Natural killer cell (primary cell): ENCODE measurements around the gene ADRA2B. TPM values are rescaled to one million over a fixed set of nuclear protein-coding genes. Genes with fewer than 3 reads are reported as not detected.

Experiments
- ATAC-seq, 3 donors: fragments of 150-1000 bp in 2 of 3; fragments of 200-7000 bp in 1 of 3; cut with Tn5 transposase; 1 replicate in 1 of 3; 2 replicates in 2 of 3; pipeline ENCODE4 v1.10.0; 2021; ENCODE audit warnings: mild to moderate bottlenecking in 2 of 3, moderate library complexity in 2 of 3
- DNase-seq, 2 donors: peaks; one replicate each; pipeline versions ENCODE4 v3.0.0 to v3.0.0-alpha.2; 2013 to 2021; ENCODE audit warnings: mixed read lengths in 1 of 2
- H3K27ac ChIP-seq: one replicate; pipeline ENCODE4 v1.5.1; 2013; ENCODE audit warnings: mild to moderate bottlenecking, low read length
- H3K27me3 ChIP-seq: one replicate; pipeline ENCODE4 v1.6.1; 2013; ENCODE audit warnings: low read length; ENCODE audit not compliant: control insufficient read depth, insufficient read depth
- H3K36me3 ChIP-seq: one replicate; pipeline ENCODE4 v1.6.1; 2013; ENCODE audit warnings: low read length; ENCODE audit not compliant: control insufficient read depth, insufficient read depth
- H3K4me1 ChIP-seq: one replicate; pipeline ENCODE4 v1.6.1; 2013; ENCODE audit warnings: low read length; ENCODE audit not compliant: control insufficient read depth, insufficient read depth
- H3K4me3 ChIP-seq: one replicate; pipeline ENCODE4 v1.5.1; 2013; ENCODE audit warnings: low read length
- H3K9me3 ChIP-seq: one replicate; pipeline ENCODE4 v1.6.1; 2013; ENCODE audit warnings: low read length; ENCODE audit not compliant: control insufficient read depth, insufficient read depth
- H3K27ac Mint-ChIP-seq, 2 donors: one replicate each; pipeline ENCODE4 v1.8.0; 2022; ENCODE audit warnings: mild to moderate bottlenecking in 2 of 2, mixed read lengths in 2 of 2, moderate library complexity in 1 of 2
- H3K27me3 Mint-ChIP-seq, 2 donors: one replicate each; pipeline ENCODE4 v1.8.0; 2022; ENCODE audit warnings: low read depth in 2 of 2, mixed read lengths in 2 of 2
- H3K36me3 Mint-ChIP-seq: one replicate; pipeline ENCODE4 v1.8.0; 2022; ENCODE audit warnings: mixed read lengths
- H3K4me1 Mint-ChIP-seq, 2 donors: one replicate each; pipeline ENCODE4 v1.8.0; 2022; ENCODE audit warnings: mixed read lengths in 2 of 2
- H3K4me3 Mint-ChIP-seq: one replicate; pipeline ENCODE4 v1.8.0; 2022; ENCODE audit warnings: mild to moderate bottlenecking, moderate library complexity, mixed read lengths
- H3K9me3 Mint-ChIP-seq, 2 donors: one replicate each; pipeline ENCODE4 v1.8.0; 2022; ENCODE audit warnings: mixed read lengths in 2 of 2
- WGBS: methylation state at CpG from one replicate; pipeline ENCODE4 v1.1.7; 2013; ENCODE audit warnings: missing lambda C conversion rate; ENCODE audit not compliant: insufficient coverage; 5-methylcytosine and 5-hydroxymethylcytosine counted together
- intact Hi-C: fragments of 100-400 bp; cut with micrococcal nuclease; formaldehyde crosslinking; loops from one replicate; pipeline ENCODE4 v1.14.2; 2022
- total RNA-seq, 4 donors: library from RNA; stranded (reverse); fragments of 120-200 nt in 1 of 4; gene quantifications; one replicate each; pipeline versions ENCODE4 v1.2.3 to v1.2.4, GENCODE V29; 2013 to 2022
- TF ChIP-seq, protein P1 (sequence below): fragments of 200-600 bp; IDR thresholded peaks from one replicate; pipeline ENCODE4 v1.8.0; 2022; ENCODE audit warnings: antibody characterized with exemption

Gene ADRA2B
- total RNA-seq, 3 donors from 2014 or later (not counting 1 experiment from before 2014, with no cell fraction given): 0.18 to 1.3 (median 0.38) TPM

DNA sequence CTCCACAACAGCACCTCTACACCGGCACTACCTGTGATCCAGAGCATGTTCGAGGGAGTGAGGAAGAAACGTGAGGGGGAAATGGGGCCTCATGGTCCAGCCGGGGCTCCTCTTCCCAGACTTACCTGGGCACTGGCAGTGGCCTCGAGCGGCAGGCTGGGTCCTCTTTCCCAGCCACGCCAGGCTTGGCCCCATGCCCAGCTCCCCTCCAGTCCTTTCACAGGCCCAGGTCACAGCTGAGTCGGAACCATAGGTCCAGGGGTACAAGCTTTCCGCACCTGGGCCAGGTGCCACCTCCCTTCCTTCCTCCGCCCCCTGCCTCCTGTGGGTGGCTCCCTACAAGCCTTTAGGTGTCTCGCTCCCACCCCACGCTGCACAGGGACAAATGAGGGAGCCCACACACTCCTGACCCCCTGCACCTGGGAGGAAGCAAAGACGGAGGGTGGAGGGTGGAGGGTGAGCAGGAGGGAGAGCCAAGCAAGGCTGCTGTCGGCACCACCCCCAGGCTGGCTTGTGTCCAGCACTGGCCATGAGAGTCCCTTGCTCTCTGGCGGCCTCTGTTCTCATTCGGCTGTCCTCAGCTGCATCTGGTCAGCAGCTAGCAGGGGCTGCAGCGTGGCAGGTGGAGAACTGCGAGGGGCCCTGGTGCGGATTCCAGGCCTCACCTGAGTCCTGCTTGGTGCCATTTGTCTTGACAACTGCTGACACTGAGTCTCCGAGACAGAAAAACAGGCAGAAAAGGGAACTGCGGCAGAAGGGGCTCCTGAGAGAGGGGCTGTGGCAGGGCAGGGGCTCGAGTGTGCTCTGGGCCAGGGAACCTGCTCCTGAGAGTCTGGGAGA is 26.8 kb downstream of the ADRA2B start:
- 86% methylated on average over 22 of the region's 22 CpGs for WGBS
- intact Hi-C loops: no loop called here
- DNase-seq (peak in 1 of 2 donors; percentile 6), ATAC-seq (no peak)
- Mint-ChIP-seq H3K4me1 (no peaks in the 10 kb centered on the region), H3K36me3 (no peaks in the 10 kb centered on the region), H3K9me3 (no peaks in the 10 kb centered on the region), H3K27ac (no peak overlapping the region), H3K27me3 (no peaks in the 10 kb centered on the region), H3K4me3 (no peak overlapping the region)
- H3K4me3 ChIP-seq: no peak overlapping the region
- no peak overlapping the region for H3K27ac ChIP-seq
- H3K9me3 ChIP-seq: no peaks in the 10 kb centered on the region
- TF ChIP-seq, protein P1, sequence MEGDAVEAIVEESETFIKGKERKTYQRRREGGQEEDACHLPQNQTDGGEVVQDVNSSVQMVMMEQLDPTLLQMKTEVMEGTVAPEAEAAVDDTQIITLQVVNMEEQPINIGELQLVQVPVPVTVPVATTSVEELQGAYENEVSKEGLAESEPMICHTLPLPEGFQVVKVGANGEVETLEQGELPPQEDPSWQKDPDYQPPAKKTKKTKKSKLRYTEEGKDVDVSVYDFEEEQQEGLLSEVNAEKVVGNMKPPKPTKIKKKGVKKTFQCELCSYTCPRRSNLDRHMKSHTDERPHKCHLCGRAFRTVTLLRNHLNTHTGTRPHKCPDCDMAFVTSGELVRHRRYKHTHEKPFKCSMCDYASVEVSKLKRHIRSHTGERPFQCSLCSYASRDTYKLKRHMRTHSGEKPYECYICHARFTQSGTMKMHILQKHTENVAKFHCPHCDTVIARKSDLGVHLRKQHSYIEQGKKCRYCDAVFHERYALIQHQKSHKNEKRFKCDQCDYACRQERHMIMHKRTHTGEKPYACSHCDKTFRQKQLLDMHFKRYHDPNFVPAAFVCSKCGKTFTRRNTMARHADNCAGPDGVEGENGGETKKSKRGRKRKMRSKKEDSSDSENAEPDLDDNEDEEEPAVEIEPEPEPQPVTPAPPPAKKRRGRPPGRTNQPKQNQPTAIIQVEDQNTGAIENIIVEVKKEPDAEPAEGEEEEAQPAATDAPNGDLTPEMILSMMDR: no peak
- H3K4me1 ChIP-seq: no peaks in the 10 kb centered on the region
- no peaks in the 10 kb centered on the region for H3K27me3 ChIP-seq
- no peaks in the 10 kb centered on the region for H3K36me3 ChIP-seq

DNA sequence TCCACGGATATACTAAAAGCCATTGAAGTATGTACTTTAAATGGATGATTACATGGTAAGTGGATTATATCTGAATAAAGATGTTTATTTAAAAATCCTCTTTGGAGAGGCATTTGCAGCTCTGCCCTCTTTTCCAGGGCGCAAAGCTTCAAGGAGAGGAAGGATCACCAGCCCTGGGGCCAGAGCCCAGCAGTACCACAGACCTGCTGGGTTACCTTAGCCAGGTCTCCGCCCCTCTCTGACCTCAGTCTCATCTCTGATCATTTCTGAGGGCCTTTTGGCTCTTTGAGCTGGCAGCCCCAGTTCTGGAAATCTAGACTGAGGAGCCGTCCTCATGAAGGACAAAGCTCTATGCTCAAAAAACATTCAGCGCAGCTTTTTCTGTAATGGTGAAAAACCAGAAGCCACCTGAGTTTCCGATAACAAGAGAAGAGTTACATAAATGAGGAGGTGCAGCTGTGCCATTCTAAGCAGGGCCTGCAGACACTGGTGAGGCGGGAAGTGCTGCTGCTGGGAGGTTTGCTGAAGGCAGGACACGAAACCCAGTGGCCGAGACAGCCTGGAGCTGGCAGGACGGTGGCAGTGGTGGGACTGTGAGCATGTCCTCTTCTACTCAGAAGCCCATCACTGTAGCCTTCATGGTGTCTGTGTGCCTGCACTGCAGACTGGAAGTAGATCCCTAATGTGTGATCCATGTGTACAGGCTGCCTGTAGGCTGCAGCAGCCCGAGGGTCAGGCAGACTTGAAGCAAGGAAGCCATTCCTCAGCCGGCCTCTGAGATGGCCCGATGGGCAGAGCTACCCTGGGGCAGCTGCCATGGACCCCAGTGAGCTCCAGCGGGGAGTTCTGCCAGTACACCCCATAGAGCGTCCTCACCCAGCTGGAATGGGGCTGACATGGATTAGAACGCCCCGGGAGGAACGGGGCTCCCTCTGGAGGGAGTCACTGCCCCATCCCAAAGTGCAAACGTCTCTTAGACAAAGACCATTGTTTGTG is 27.7 kb downstream of the ADRA2B start:
- Histone ChIP-seq H3K9me3 (no peaks in the 10 kb centered on the region), H3K27ac (no peak overlapping the region), H3K36me3 (no peaks in the 10 kb centered on the region), H3K4me3 (no peak overlapping the region), H3K4me1 (no peaks in the 10 kb centered on the region), H3K27me3 (no peaks in the 10 kb centered on the region)
- Mint-ChIP-seq H3K27ac (no peak overlapping the region), H3K9me3 (no peaks in the 10 kb centered on the region), H3K4me1 (no peaks in the 10 kb centered on the region), H3K4me3 (no peak overlapping the region), H3K27me3 (peaks cover 0 to 3% of the 10 kb centered on the region in 2 donors), H3K36me3 (no peaks in the 10 kb centered on the region)
- intact Hi-C loops: no loop called here
- ATAC-seq: no peak
- TF ChIP-seq, protein P1: no peak
- WGBS: 87% methylated on average over 19 of the region's 19 CpGs
- DNase-seq: no peak

DNA sequence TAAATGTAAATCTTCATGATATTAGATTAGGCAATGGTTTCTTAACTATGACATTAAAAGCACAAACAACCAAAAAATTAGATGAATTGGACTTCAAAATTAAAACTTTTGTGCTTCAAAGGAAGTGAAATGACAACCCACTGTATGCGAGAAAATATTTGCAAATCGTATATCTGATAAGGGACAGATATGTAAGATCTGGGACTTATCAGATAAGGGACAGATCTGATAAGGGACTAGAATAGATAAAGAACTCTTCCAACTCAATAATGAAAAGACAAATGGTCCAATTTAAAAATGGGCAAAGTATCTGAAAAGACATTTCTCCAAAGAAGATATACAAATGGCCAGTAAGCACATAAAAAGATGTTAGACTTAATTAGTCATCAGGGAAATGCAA is 29.2 kb downstream of the ADRA2B start:
- Histone ChIP-seq H3K9me3 (no peaks in the 10 kb centered on the region), H3K36me3 (no peaks in the 10 kb centered on the region), H3K4me1 (no peaks in the 10 kb centered on the region), H3K27me3 (no peaks in the 10 kb centered on the region), H3K4me3 (no peak overlapping the region), H3K27ac (no peak overlapping the region)
- peaks cover 0 to 3% of the 10 kb centered on the region in 2 donors for H3K27me3 Mint-ChIP-seq
- intact Hi-C loops: no loop called here
- WGBS: 60% methylated on average over 1 of the region's 2 CpGs
- H3K36me3 Mint-ChIP-seq: no peaks in the 10 kb centered on the region
- H3K9me3 Mint-ChIP-seq: no peaks in the 10 kb centered on the region
- TF ChIP-seq, protein P1: no peak
- no peak for ATAC-seq
- no peak overlapping the region for H3K27ac Mint-ChIP-seq
- DNase-seq: no peak
- no peaks in the 10 kb centered on the region for H3K4me1 Mint-ChIP-seq
- H3K4me3 Mint-ChIP-seq: no peak overlapping the region
